Panc1 (cell line): ENCODE results near the gene ECT2. TPM values are rescaled to one million over a fixed set of nuclear protein-coding genes. Genes with fewer than 3 reads are reported as not detected.
A peak's percentile ranks its signal among the peaks of the same experiment; 100 is the strongest.

ENCODE experiments used
- ATAC-seq: fragments of 200-7000 bp; cut with Tn5 transposase; 2 replicates; pipeline ENCODE4 v1.9.1; 2020; ENCODE audit warnings: mild to moderate bottlenecking, moderate library complexity
- BruUV-seq: library from RNA; stranded (reverse); fragments of 400-500 nt; replicated peaks from 2 replicates; lab custom pipeline; 2021; lab: Mats Ljungman, UMichigan
- CTCF ChIA-PET: fragments of 300-600 bp; sonication (Branson Sonifier 250); formaldehyde crosslinking; loops from one replicate; lab custom pipeline; 2022; ENCODE audit warnings: antibody characterized with exemption; lab: Charles Lee
- POLR2A ChIA-PET: fragments of 300-600 bp; sonication (Branson Sonifier 250); formaldehyde crosslinking; loops from one replicate; lab custom pipeline; 2022; ENCODE audit warnings: antibody characterized with exemption; lab: Charles Lee
- DNase-seq: peaks from one replicate; pipeline ENCODE4 v3.0.0-alpha.2; 2010; ENCODE audit warnings: low read depth, low spot score
- H3K27ac ChIP-seq: 2 replicates; pipeline ENCODE4 v1.5.1; 2011; ENCODE audit warnings: mild to moderate bottlenecking, low read length, inconsistent platforms
- H3K27me3 ChIP-seq: fragments of 200-500 bp; sonication (Bioruptor generic); 2 replicates; pipeline ENCODE4 v1.6.0; 2014; ENCODE audit warnings: low read length, inconsistent platforms; ENCODE audit not compliant: control insufficient read depth, insufficient read depth
- H3K36me3 ChIP-seq: fragments of 200-500 bp; sonication (Bioruptor generic); 2 replicates; pipeline ENCODE4 v1.5.1; 2014; ENCODE audit warnings: inconsistent platforms, mild to moderate bottlenecking, low read length, moderate library complexity; ENCODE audit not compliant: control insufficient read depth, insufficient read depth
- H3K4me1 ChIP-seq: 2 replicates; pipeline ENCODE4 v1.5.1; 2011; ENCODE audit warnings: inconsistent platforms, mild to moderate bottlenecking, low read length, moderate library complexity; ENCODE audit not compliant: control insufficient read depth, insufficient read depth
- H3K4me3 ChIP-seq, 2 experiments: 2 replicates each; pipeline ENCODE4 v1.5.1; 2011 to 2012; ENCODE audit warnings: low read depth in 2 of 2, low read length in 2 of 2, mild to moderate bottlenecking in 2 of 2, inconsistent platforms in 1 of 2, moderate library complexity in 1 of 2
- H3K9me3 ChIP-seq: fragments of 200-500 bp; sonication (Bioruptor generic); 2 replicates; pipeline ENCODE4 v1.5.1; 2014; ENCODE audit warnings: low read depth, mild to moderate bottlenecking, inconsistent platforms, low read length, moderate library complexity; ENCODE audit not compliant: control insufficient read depth, insufficient read depth
- CTCF ChIP-seq: fragments of 450-650 bp; IDR thresholded peaks from 2 replicates; pipeline ENCODE4 v1.5.1; 2017; ENCODE audit warnings: mild to moderate bottlenecking
- POLR2AphosphoS5 ChIP-seq: IDR thresholded peaks from 2 replicates; pipeline ENCODE4 v1.6.1; 2012; ENCODE audit warnings: mild to moderate bottlenecking, low read depth, low read length, moderate library complexity
- REST ChIP-seq, 2 experiments: IDR thresholded peaks; 2 replicates each; pipeline ENCODE4 v1.6.1; 2011 to 2012; ENCODE audit warnings: low read depth in 2 of 2, control low read depth in 1 of 2, low read length in 1 of 2, mild to moderate bottlenecking in 1 of 2, moderate library complexity in 1 of 2; ENCODE audit not compliant: insufficient read depth in 1 of 2
- SIN3A ChIP-seq: IDR thresholded peaks from 2 replicates; pipeline ENCODE4 v1.6.1; 2012; ENCODE audit warnings: low read depth, mild to moderate bottlenecking, low read length, moderate library complexity, borderline replicate concordance; ENCODE audit not compliant: insufficient read depth
- TCF7L2 ChIP-seq: IDR thresholded peaks from 2 replicates; pipeline ENCODE4 v1.6.1; 2011; ENCODE audit warnings: mild to moderate bottlenecking, low read depth, low read length, inconsistent platforms
- in situ Hi-C: cut with HindIII; loops from 2 replicates; pipeline ENCODE4 v1.10.0; 2016; ENCODE audit warnings: low sequenced_read_pairs, low pct_unique_long_range_greater_than_20kb
- intact Hi-C: fragments of 100-400 bp; cut with micrococcal nuclease; formaldehyde crosslinking; loops from one replicate; pipeline ENCODE4 v1.10.0; 2022; ENCODE audit not compliant: unreplicated experiment
- total RNA-seq: library from RNA; stranded (reverse); gene quantifications from one replicate; pipeline ENCODE4 v1.2.1, GENCODE V29; 2021; ENCODE audit not compliant: unreplicated experiment

The ECT2 gene
- total RNA-seq, 1 experiment from 2014 or later = 102 TPM

DNA sequence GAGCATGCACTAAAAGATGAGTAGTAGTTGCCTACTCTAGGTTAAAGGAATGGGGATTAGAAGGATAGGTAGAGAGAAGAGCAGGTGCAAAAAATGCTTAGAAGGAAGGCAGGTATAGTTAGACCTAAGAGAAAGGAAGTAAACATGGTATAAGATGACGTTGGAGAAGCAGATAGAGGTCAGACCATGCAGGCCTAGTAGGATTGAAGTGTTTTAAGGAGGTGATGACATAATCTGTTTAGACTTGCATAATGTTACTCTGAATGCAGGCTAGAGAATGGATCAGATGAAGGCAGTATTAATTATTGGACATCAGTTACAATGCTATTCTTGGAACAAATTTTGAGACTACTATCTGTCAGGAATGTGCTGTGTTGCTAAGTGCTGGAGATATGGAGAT, 11.1 kb upstream of the ECT2 start:
- Histone ChIP-seq H3K9me3 (no peaks in the 10 kb centered on the region), H3K27ac (no peak overlapping the region), H3K27me3 (no peaks in the 10 kb centered on the region), H3K4me3 (no peak overlapping the region), H3K36me3 (no peaks in the 10 kb centered on the region), H3K4me1 (no peaks in the 10 kb centered on the region)
- no TSS peak for BruUV-seq
- ChIA-PET CTCF (no interaction called here), POLR2A (no interaction called here)
- TF ChIP-seq SIN3A (no peak), TCF7L2 (no peak), REST (IDR thresholded peaks at IDR 0.05; ENCODE audit: insufficient read depth in 1 of 2, low read depth in 2 of 2, low read length in 1 of 2) (no peak), CTCF (no peak), POLR2AphosphoS5 (no peak)
- intact Hi-C loops = no loop called here
- ATAC-seq (no peak), DNase-seq (no peak)
- in situ Hi-C loops = no loop called here

DNA sequence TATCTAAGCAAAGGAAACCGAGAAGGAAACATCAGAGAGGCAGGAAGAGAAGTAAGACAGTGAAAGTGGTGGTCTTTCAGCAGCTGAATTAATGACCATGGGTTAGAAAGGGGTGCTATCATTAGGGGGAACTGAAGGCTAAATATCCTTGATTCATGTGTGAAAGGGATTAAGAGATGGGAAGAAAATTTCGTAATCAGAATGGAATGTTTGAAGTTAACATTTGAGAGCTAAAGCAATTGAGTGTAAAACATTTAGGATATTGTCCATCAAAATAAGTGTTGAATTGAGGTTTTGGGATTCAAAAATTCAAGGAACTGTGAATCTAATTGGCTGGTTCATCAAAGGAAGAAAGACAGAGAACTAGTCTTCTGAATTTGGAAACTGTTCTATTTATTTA, 4.1 kb upstream of the ECT2 start:
- intact Hi-C loops (no loop called here), in situ Hi-C loops (no loop called here)
- BruUV-seq = no TSS peak
- no peaks in the 10 kb centered on the region for H3K9me3 ChIP-seq
- TF ChIP-seq POLR2AphosphoS5 (no peak), SIN3A (no peak), TCF7L2 (no peak), REST (IDR thresholded peaks at IDR 0.05; ENCODE audit: insufficient read depth in 1 of 2, low read depth in 2 of 2, low read length in 1 of 2) (no peak), CTCF (no peak)
- peaks cover 22% of the 10 kb centered on the region for H3K4me1 ChIP-seq
- no peaks in the 10 kb centered on the region for H3K27me3 ChIP-seq
- ChIA-PET CTCF (no interaction called here), POLR2A (no interaction called here)
- ATAC-seq (no peak), DNase-seq (no peak)
- no peaks in the 10 kb centered on the region for H3K36me3 ChIP-seq
- peak overlapping the region; percentile 19; the same call in 1 of the 2 replicates for H3K27ac ChIP-seq
- no peak overlapping the region for H3K4me3 ChIP-seq
